BJ (cell line): ENCODE data around the gene CYB5R4. TPM values are rescaled to one million over a fixed set of nuclear protein-coding genes. Genes with fewer than 3 reads are reported as not detected.

Experiments
- CTCF ChIA-PET: fragments of 350-600 bp; formaldehyde crosslinking; extraction: SDS; loops from one replicate; lab custom pipeline; 2021; ENCODE audit warnings: antibody characterized with exemption, inconsistent platforms; lab: Yijun Ruan, JAX
- POLR2A ChIA-PET: fragments of 300-600 bp; sonication (Branson Sonifier 250); formaldehyde crosslinking; extraction: SDS; loops from one replicate; lab custom pipeline; 2021; ENCODE audit warnings: antibody characterized with exemption; lab: Charles Lee
- DNase-seq: peaks from one replicate; pipeline ENCODE4 v3.0.0-alpha.2; 2011; ENCODE audit warnings: low read depth
- H3K27me3 ChIP-seq: 2 replicates; pipeline ENCODE4 v1.6.0; 2011; ENCODE audit warnings: low read length; ENCODE audit not compliant: control insufficient read depth, insufficient read depth
- H3K36me3 ChIP-seq: 2 replicates; pipeline ENCODE4 v1.5.1; 2011; ENCODE audit warnings: low read length; ENCODE audit not compliant: control insufficient read depth, insufficient read depth
- H3K4me3 ChIP-seq: 2 replicates; pipeline ENCODE4 v1.5.1; 2011; ENCODE audit warnings: low read depth, mild to moderate bottlenecking, control low read depth, low read length
- CTCF ChIP-seq: IDR thresholded peaks from 2 replicates; pipeline ENCODE4 v1.5.1; 2011; ENCODE audit warnings: low read depth, mild to moderate bottlenecking, control low read depth, inconsistent platforms, low read length, moderate library complexity; ENCODE audit not compliant: insufficient read depth
- polyA plus RNA-seq: library from polyadenylated mRNA; depleted of rRNA; stranded (reverse); fragments of >200 nt; gene quantifications from 2 replicates; pipeline ENCODE4 v1.2.3, GENCODE V29; 2011; rRNA removed

Gene CYB5R4
- polyA plus RNA-seq, 1 experiment: 2.7 TPM

- DNase-seq: no peak
- Histone ChIP-seq H3K36me3 (no peaks in the 10 kb centered on the region), H3K27me3 (0 out of 2 replicates have a peak, but pooled peaks cover 2% of the 10 kb centered on the region), H3K4me3 (no peak overlapping the region)
- CTCF ChIA-PET: no interaction called here
- POLR2A ChIA-PET: no interaction called here
- TF ChIP-seq CTCF: no peak
Observed at GRCh38 chr6:84007871-84008270, 148.4 kb downstream of the CYB5R4 start.

- ChIA-PET POLR2A (no interaction called here), CTCF (no interaction called here)
- no peak for DNase-seq
Observed at GRCh38 chr6:84013354-84013753, 153.9 kb downstream of the CYB5R4 start.

GRCh38 chr6:84013931-84014330, 154.4 kb downstream of the CYB5R4 start:
- no peak for TF ChIP-seq CTCF
- Histone ChIP-seq H3K4me3 (no peak overlapping the region), H3K27me3 (0 out of 2 replicates have a peak, but pooled peaks cover 2% of the 10 kb centered on the region), H3K36me3 (no peaks in the 10 kb centered on the region)
- POLR2A ChIA-PET: no interaction called here
- no peak for DNase-seq
- CTCF ChIA-PET: no interaction called here

More at GRCh38 chr6:84013354-84013753, 153.9 kb downstream of the CYB5R4 start:
- H3K27me3 ChIP-seq: 0 out of 2 replicates have a peak, but pooled peaks cover 2% of the 10 kb centered on the region
- no peaks in the 10 kb centered on the region for H3K36me3 ChIP-seq
- no peak for TF ChIP-seq CTCF
- no peak overlapping the region for H3K4me3 ChIP-seq

GRCh38 chr6:84016029-84016428, 156.5 kb downstream of the CYB5R4 start:
- no peaks in the 10 kb centered on the region for H3K27me3 ChIP-seq
- ChIA-PET CTCF (no interaction called here), POLR2A (no interaction called here)
- DNase-seq: no peak
- H3K36me3 ChIP-seq: no peaks in the 10 kb centered on the region
- no peak for TF ChIP-seq CTCF
- no peak overlapping the region for H3K4me3 ChIP-seq

Other genes starting within 250 kb of the CYB5R4 start
- not detected in 2 replicates for gene SNAP91, start 150.6 kb upstream of the CYB5R4 start, polyA plus RNA-seq
- gene RIPPLY2, start 6.3 kb upstream of the CYB5R4 start, polyA plus RNA-seq: not detected in 2 replicates
- gene MRAP2, start 174.1 kb downstream of the CYB5R4 start, polyA plus RNA-seq: 0.16 and 0.26 TPM in 2 replicates